H1 (cell line): ENCODE data around the gene ZDHHC3.

Source experiments
- ASH2L ChIP-seq: fragments of 200-600, 300-600 bp; sonication (generic); IDR thresholded peaks from one replicate; pipeline ENCODE4 v1.7.1; 2017; ENCODE audit warnings: low read length
- CHD2 ChIP-seq: IDR thresholded peaks from 2 replicates; pipeline ENCODE4 v1.6.1; 2012; ENCODE audit warnings: low read length, improper control_type of control experiment
- CREB1 ChIP-seq: IDR thresholded peaks from 2 replicates; pipeline ENCODE4 v1.6.1; 2012; ENCODE audit warnings: inconsistent platforms
- EZH2 ChIP-seq: fragments of 200-600 bp; sonication (generic); IDR thresholded peaks from 2 replicates; pipeline ENCODE4 v1.7.1; 2012; ENCODE audit warnings: low read depth, mild to moderate bottlenecking, moderate library complexity, low read length, inconsistent platforms; ENCODE audit not compliant: severe bottlenecking
- KDM5A ChIP-seq: fragments of 200-600 bp; IDR thresholded peaks from 2 replicates; pipeline ENCODE4 v1.7.1; 2012; ENCODE audit warnings: mild to moderate bottlenecking, low read length, inconsistent platforms, mixed read lengths
- POLR2A ChIP-seq, 2 experiments: IDR thresholded peaks; 1 replicate in 1 of 2; 2 replicates in 1 of 2; pipeline ENCODE4 v1.6.1; 2011; ENCODE audit warnings: low read depth in 2 of 2, low read length in 2 of 2, mild to moderate bottlenecking in 2 of 2; ENCODE audit errors: control extremely low read depth in 1 of 2
- POLR2AphosphoS5 ChIP-seq: IDR thresholded peaks from 2 replicates; pipeline ENCODE4 v1.6.1; 2011; ENCODE audit warnings: low read depth, low read length
- SP1 ChIP-seq: IDR thresholded peaks from 2 replicates; pipeline ENCODE4 v1.6.1; 2011; ENCODE audit warnings: low read depth, low read length
- YY1 ChIP-seq: IDR thresholded peaks from 2 replicates; pipeline ENCODE4 v1.6.1; 2011; ENCODE audit warnings: low read depth, mild to moderate bottlenecking, low read length
- TF ChIP-seq, protein P1 (sequence below), 3 experiments: IDR thresholded peaks; 1 replicate in 2 of 3; 2 replicates in 1 of 3; pipeline versions ENCODE4 v1.5.1 to v1.6.1; 2011; ENCODE audit warnings: low read length in 3 of 3, mild to moderate bottlenecking in 3 of 3, inconsistent platforms in 2 of 3, low read depth in 1 of 3, moderate library complexity in 1 of 3; ENCODE audit not compliant: insufficient read depth in 1 of 3; ENCODE audit errors: control extremely low read depth in 1 of 3
- TF ChIP-seq, protein P2 (sequence below): IDR thresholded peaks from 2 replicates; pipeline ENCODE4 v1.6.1; 2011; ENCODE audit warnings: low read length, improper control_type of control experiment

DNA sequence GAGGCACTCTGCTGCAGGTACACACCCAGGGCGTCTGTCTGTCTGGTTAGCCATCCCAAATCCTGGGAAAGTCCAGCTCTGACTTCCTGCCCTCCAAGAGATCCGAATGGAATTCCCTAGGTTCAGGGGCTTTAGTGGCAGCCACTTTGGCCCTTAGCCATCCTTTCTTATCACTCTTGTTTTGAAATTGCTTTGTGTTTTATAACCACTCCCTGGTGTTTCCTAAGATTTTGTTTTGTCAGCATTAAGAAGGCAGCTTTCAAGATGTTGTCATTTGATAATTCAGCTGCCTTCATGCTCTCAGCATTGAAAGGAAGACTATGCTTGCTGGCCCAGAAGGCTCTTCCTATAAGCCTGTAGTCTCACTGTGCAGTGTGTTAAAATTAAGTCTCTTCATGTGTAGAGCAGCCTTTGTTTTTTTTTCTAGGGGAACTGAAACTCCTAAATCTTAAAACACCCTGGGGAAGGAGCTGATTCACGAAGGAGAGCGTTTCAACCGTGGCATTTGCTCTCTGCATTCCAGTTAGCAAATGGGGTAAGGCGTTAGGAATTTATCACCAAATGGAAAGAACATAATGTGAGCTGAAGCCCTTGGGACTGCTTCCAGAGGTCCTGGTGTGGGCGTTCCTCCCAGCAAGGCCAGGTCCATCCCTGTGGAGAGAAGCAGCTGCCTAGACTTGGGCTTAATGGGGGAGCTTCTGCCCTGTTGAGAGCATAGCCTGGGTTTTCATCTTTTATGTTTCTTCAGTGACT, 36.0 kb upstream of the ZDHHC3 start:
- TF ChIP-seq, protein P1, sequence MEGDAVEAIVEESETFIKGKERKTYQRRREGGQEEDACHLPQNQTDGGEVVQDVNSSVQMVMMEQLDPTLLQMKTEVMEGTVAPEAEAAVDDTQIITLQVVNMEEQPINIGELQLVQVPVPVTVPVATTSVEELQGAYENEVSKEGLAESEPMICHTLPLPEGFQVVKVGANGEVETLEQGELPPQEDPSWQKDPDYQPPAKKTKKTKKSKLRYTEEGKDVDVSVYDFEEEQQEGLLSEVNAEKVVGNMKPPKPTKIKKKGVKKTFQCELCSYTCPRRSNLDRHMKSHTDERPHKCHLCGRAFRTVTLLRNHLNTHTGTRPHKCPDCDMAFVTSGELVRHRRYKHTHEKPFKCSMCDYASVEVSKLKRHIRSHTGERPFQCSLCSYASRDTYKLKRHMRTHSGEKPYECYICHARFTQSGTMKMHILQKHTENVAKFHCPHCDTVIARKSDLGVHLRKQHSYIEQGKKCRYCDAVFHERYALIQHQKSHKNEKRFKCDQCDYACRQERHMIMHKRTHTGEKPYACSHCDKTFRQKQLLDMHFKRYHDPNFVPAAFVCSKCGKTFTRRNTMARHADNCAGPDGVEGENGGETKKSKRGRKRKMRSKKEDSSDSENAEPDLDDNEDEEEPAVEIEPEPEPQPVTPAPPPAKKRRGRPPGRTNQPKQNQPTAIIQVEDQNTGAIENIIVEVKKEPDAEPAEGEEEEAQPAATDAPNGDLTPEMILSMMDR (IDR thresholded peaks at IDR 0.05; ENCODE audit: control extremely low read depth in 1 of 3, insufficient read depth in 1 of 3, low read depth in 1 of 3, low read length in 3 of 3): no peak
- TF ChIP-seq CHD2 (no peak), POLR2A (IDR thresholded peaks at IDR 0.05; ENCODE audit: control extremely low read depth in 1 of 2, low read depth in 2 of 2, low read length in 2 of 2) (no peak), YY1 (no peak), ASH2L (no peak), CREB1 (no peak), POLR2AphosphoS5 (no peak), KDM5A (no peak), SP1 (no peak), EZH2 (no peak)
- TF ChIP-seq, protein P2, sequence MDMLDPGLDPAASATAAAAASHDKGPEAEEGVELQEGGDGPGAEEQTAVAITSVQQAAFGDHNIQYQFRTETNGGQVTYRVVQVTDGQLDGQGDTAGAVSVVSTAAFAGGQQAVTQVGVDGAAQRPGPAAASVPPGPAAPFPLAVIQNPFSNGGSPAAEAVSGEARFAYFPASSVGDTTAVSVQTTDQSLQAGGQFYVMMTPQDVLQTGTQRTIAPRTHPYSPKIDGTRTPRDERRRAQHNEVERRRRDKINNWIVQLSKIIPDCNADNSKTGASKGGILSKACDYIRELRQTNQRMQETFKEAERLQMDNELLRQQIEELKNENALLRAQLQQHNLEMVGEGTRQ: no peak
